CD4-positive, alpha-beta T cell treated with Interleukin-6 at 100 ng/mL for 8 hours (primary cell): ENCODE measurements around the gene LEFTY1.
"Not testable (repeated sequence)": the region's sequence is repeated elsewhere in the genome, so short reads cannot be mapped to it uniquely, and the experiment has no call there.

Experiments
- DNase-seq: peaks from one replicate; pipeline ENCODE4 v3.0.0-alpha.2; 2020; ENCODE audit warnings: mixed read lengths, low spot score

LEFTY1 gene

DNA sequence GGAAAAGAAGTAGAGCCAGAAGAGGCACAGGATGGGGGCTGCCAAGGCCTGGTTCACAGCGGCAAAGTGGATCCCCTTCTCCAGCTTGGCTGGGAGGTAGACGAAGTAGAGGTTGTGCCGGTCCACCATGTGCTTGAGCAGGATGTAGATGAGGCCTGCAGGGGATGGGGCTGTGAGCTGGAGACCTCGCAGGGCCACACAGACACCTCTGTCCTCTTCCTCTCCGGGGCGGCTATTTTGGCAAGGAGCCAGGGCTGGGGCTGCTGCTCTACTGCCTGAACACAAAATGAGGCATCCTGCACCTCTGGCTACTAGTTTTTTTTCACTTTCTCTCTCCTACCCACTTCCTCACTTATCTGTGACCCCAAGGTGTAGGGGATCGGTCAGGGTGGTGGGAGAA is 39.0 kb downstream of the LEFTY1 start:
- DNase-seq: no peak

DNA sequence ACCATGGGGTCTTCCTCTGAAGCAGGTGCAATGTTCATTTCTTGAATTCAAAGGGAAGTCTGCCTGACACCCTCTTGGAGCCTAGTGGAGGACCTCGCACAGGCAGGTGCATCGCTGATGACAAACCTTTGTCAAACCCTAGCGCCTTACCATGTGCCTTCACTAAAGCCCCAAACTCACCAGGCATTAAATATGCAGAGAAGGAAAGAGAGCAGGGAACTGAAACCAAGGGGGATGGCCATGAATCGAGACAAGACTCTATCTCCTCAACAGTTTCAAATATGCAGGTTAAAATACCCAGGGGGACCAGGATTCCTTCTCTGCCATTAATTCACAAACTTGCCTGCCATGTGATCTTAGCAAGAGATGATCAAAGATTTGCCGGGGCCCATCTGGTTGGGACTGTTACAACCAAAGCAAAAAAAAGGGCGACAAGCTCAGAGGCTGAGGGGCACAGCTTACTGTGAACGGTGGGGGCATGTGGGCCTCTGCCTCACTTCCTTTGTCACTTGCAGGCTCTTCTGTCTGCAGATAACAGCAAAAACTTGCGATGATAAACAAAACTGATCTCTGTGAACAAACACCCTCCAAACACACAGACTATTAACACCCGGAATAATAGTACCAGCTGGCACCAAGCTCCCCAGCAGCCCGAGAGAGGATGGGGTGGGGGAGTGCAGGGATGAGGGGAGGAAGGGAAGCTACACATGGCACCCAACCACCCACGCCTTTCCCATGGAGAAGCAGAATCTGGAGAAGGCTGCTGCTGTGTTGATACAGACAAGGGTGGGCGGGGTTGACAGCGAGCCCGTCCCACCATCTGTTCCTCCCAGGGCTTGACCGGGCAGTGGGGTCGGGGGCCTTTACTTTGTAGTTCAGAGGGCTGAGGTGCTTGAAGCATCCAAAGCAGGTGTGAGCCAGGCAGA is 40.7 kb downstream of the LEFTY1 start:
- DNase-seq: peak; percentile 33

DNA sequence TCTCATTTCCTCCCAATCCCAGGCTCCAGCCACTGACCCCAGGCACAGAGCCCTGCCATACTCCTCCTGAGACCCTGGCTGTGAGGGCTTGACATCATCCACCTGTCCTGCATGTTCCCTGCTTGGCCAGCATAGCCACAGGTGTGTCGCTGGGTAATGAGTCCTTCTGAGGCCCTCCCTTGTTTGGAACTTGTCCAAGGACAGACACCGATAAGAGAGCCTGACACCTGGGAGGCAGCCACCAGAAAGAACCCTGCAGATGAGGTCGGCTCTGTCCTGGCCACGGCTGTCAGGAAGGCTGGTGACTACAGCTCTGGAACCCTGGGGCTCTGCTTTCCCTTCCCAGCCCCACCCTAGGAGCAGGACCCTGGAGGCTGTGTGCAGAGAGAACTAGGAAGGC is 41.3 kb downstream of the LEFTY1 start:
- DNase-seq: no peak

DNA sequence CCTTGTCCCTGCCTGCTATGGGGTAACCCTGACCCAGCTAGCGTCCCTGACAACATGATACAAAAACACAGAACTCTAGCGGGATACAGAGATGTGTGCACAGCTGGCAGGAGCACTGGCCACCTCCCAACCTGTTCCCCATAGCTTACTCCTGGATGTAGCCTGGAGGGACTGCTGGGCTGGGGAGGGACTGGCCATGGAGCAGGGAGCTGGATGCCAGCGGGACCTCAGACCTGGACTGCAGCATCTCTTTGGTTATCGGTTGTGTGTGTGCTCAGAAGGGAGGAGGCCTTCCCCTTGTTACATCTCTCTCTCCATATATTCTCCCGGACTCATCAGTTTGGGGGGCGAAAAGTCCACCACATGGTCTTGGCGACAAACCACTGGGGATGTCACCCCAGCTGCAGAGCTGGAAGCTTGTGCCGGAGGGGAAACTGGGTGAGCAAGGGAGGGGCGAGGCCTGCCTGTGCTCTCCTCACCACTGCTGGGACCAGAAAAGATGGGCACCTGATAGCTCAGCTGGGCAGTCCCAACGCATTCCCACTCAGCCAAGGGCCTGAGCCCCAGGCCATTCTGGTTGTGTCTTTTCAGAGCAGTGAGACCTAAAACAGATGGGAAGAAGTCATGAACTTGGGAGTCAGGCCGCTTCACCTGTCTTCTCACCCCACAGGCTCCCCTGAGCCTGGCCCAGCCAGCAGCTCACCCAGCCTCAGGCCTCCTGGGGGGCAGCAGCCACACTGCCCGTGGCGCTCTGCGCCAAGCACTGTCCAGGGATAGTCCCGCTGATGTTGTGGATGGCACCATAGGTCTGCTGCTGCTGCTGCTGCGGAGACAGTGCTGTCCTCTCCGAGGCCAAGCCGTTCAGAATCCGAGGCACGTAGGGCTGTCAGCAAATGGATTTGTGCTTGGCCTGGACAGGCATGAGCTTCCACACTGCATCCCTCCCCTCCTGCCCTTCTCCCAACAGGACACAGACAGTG is 42.3 kb downstream of the LEFTY1 start:
- no peak for DNase-seq

DNA sequence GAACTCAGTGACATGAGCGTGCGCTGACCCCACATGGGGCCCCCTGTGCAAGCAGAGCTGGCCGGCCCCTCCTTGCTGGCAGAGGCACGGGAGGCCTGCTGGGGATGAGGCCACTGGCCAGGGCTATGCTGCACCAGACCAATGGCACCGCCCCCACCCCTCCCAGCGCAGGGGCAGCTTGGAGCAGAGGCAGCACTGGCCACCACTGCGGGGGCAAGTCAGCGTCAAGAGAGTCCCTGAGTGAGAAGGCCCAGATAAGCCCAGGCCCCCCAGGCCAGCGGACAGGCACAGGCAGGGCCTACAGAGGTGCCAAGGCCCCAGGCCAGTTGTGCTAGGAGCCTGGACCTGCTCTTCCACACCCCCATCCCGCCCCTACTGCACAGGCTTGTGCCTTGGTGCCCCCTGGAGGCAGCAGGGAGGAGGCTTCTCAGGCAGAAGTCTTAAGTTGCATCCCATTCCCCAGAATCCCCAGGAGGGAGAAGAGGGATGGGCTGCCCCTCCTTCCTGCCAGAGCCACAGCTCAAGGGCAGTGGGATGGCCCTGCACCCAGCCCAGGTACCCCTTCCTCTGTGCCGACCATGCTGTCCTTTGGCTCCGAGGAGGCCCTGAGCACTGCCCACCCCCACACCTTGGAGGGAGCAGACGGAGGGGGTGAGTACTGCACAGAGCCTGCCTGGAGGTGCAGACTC is 43.2 kb downstream of the LEFTY1 start:
- DNase-seq: peak; percentile 36

DNA sequence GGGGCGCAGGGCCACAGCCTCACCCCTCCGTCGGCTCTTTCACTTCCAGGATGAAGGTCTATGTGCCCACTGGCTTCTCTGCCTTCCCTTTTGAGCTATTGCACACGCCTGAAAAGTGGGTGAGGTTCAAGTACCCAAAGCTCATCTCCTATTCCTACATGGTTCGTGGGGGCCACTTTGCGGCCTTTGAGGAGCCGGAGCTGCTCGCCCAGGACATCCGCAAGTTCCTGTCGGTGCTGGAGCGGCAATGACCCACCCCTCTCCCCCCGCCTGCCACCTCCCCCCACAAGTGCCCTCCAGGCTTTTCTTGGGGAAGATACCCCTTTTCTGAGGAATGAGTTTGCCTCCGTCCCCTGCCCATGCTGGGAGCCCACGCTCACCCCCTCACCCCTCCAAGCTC is 43.8 kb downstream of the LEFTY1 start:
- no peak for DNase-seq

DNA sequence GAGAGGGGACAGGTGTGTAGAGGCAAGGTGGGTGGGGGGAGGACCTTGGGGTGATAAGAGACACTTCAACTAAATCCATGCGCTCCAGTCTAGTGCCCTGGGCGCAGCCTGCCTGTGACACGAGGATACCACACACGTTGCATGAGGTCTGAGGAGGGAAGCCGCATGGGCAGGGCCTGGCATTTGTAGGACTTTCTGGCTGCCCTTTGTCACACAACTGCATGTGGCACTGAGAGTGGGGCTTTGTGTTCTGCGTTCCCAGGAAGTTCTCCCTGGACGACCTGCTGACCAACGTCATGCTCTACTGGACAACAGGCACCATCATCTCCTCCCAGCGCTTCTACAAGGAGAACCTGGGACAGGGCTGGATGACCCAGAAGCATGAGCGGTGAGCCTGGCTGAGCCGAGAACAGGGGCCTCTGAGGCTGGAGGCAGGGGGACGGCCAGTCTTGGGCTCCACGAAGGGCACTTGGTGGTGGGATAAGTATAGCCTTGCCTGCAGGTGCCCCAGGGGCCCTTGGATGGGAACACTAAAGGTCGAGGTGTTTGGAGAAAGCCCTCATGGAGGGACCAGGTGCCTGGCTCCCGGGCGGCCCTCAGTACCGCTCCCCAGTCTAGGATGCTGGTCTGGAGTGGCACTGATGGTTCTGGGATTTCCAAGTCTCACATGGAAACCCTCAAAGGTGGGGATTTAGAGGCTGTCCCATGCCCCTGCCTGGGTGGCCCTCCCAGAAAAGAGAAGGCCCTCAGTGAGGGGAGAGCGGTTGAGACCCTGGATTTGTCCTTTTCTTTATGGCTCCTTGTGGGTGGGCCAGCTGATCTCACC is 44.5 kb downstream of the LEFTY1 start:
- DNase-seq: no peak

DNA sequence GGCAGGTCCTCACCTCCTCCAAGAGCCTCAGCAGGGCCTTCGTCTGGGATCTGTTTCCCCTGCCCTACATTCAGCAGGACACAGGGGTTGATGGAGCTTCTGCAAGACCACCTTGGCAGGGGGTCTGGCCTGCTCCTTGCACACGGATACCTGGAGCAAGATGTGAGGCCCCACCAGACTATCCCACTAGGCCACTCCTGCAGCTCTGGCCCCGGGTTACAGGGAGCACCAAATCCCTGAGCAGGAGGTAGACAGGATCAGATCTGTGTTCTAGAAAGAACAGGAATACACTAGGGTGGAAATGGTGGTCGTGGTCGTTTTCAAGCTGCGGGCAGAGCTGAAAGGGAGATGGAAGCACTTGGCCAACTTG is 45.5 kb downstream of the LEFTY1 start:
- no peak for DNase-seq

DNA sequence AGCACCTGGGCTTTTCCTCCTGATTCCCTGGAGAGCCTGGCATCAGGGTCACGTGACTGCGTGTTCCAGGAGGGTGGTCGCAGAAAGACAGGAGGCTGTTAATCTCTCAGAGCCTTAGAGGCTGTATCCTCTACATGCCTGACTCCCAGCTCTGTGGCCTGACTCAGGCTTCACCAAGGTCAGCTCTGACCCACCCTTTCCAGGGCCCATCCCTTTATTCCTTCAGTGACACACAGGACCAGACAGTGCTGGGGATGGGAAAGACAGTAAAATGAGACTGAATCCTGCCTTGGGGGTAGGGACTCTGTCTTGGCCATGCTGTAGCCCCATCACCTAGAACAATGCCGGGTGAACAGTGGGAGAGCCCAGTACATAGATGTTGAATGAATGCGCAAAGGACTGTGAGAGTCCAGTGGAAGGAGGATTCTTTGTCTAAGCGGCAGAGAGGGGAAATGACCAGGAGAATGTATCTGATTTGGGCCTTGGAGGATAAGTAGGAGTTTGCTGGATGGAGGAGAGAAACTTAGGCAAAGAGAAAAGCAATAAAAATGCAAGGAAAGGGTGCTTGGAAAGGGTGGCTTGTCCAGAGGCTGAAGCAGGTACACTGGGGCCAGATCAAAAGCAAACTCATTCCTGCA is 46.0 kb downstream of the LEFTY1 start:
- no peak for DNase-seq

DNA sequence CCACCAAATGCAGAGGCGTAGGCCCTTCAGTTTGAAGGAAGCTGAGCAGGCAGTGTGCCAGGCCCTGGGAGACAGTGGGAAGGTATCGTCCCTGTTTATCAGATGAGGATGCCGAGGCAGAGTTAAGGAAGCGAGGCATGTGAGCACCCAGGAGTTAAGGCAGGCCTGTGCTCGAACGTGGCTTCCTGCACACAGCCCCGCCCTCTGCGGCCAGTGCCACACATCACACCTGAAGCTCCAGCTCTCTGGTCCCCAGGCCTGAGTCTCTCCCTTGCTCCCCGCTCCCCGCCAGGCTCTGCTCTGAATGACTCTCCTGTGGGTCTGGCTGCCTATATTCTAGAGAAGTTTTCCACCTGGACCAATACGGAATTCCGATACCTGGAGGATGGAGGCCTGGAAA is 46.9 kb downstream of the LEFTY1 start:
- no peak for DNase-seq

DNA sequence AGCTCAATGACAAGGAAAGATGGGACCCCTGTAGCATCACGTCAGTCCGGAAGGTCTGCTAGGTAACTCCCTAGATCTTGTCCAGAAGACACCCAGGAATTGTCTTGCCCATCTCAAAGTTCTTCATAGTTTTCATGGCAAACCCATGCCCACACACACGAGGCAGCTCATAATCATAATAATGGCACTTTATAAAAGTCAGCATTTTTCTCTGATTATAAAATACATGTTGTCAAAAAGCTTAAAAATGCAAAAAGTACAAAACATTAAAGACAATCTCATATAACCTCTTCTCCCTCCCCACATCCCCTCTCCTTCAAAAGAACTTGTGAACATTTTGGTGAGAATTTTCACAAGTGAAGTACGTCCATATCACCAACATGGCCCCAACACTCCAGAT is 48.2 kb downstream of the LEFTY1 start:
- DNase-seq: no peak

DNA sequence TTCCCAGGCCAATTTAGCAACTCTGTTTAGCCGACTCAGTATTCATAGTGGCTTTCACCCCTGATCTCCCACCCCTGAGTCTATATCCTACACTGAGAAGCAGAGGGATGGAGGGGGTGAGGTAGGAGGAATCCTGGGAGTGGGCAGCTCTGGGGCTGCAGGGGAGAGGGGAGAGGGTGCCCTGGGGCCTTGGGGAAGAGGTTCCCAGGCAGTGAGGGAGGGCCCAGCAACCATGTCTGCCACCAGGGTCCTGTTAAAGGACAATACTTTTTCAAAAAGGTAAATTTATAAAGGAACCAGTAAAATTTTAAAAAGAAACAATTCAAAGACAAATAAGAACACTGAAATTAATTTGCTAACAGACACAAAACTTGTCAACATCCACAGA is 48.7 kb downstream of the LEFTY1 start:
- DNase-seq: no peak

DNA sequence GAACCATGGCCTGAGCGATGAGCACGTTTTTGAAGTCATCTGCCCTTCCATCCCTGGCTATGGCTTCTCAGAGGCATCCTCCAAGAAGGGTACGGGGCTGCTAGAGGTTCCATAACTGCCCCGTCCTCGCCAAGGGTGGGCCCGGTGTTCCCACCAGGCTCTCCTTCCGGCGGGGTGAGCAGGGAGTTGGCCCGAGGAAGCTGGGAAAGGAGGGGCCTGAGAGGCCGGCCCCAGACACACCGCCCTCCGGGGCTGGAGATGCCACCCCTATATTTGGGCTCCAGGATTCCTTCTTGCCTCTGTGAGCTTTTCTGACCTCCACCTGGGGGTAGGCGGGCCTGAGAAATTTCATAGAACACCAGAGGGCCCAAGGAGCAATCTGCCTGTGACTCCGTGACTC is 50.2 kb downstream of the LEFTY1 start:
- no peak for DNase-seq

DNA sequence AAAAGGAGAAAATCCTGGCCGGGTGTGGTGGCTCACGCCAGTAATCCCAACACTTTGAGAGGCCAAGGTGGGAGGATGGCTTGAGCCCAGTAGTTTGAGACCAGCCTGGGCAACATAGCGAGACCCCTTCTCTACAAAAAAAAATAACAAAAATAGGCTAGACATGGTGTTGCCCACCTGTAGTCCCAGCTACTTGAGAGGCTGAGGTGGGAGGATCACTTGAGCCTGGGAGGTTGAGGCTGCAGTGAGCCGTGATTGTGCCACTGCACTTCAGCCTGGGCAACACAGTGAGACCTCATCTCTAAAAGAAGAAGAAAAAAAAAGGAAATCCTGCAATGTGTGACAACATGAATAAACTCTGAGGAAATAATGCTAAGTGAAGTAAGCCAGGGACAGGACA is 52.6 kb downstream of the LEFTY1 start:
- DNase-seq: not testable (repeated sequence)
